ENCODE results near the gene GTPBP4. TPM values are rescaled to one million over a fixed set of nuclear protein-coding genes. Genes with fewer than 3 reads are reported as not detected.

GTPBP4 gene
- total RNA-seq, 4 donors from 2014 or later, result 14.4 to 37.2 (median 28.5) TPM

- Histone ChIP-seq H3K27ac (no peak overlapping the region), H3K27me3 (peaks cover 7% of the 10 kb centered on the region), H3K4me3 (no peak overlapping the region), H3K9me3 (no peaks in the 10 kb centered on the region), H3K36me3 (no peaks in the 10 kb centered on the region), H3K4me1 (no peaks in the 10 kb centered on the region)
- no peak for DNase-seq (ENCODE audit: low spot score in 2 of 2)
- WGBS, result 78% methylated on average over 6 of the region's 6 CpGs
- TF ChIP-seq CTCF (IDR thresholded peaks at IDR 0.05), result no peak
- TF ChIP-seq POLR2A (IDR thresholded peaks at IDR 0.05), result no peak
- TF ChIP-seq POLR2AphosphoS5 (IDR thresholded peaks at IDR 0.05), result no peak
- TF ChIP-seq EP300 (IDR thresholded peaks at IDR 0.05), result no peak
These were observed 29.4 kb upstream of the GTPBP4 start for GRCh38 chr10:958856-959255.

GRCh38 chr10:962342-962741 lies 25.9 kb upstream of the GTPBP4 start:
- DNase-seq (ENCODE audit: low spot score in 2 of 2), result no peak
- H3K27ac ChIP-seq, result no peak overlapping the region
- peaks cover 4% of the 10 kb centered on the region for H3K27me3 ChIP-seq
- no peaks in the 10 kb centered on the region for H3K4me1 ChIP-seq
- TF ChIP-seq POLR2A (IDR thresholded peaks at IDR 0.05) (no peak), EP300 (IDR thresholded peaks at IDR 0.05) (no peak), CTCF (IDR thresholded peaks at IDR 0.05) (no peak), POLR2AphosphoS5 (IDR thresholded peaks at IDR 0.05) (no peak)
- H3K9me3 ChIP-seq, result no peaks in the 10 kb centered on the region
- WGBS, result 96% methylated on average over 3 of the region's 3 CpGs
- H3K36me3 ChIP-seq, result no peaks in the 10 kb centered on the region
- H3K4me3 ChIP-seq, result no peak overlapping the region

- Histone ChIP-seq H3K27ac (no peak overlapping the region), H3K27me3 (peaks cover 4% of the 10 kb centered on the region)
These were observed 25.0 kb upstream of the GTPBP4 start for GRCh38 chr10:963186-963585.

GRCh38 chr10:963655-964054 lies 24.6 kb upstream of the GTPBP4 start:
- no peak for TF ChIP-seq POLR2A (IDR thresholded peaks at IDR 0.05)
- no peak for TF ChIP-seq EP300 (IDR thresholded peaks at IDR 0.05)
- TF ChIP-seq CTCF (IDR thresholded peaks at IDR 0.05), result no peak
- TF ChIP-seq POLR2AphosphoS5 (IDR thresholded peaks at IDR 0.05), result no peak
- Histone ChIP-seq H3K27me3 (peaks cover 4% of the 10 kb centered on the region), H3K4me3 (no peak overlapping the region), H3K27ac (no peak overlapping the region), H3K36me3 (no peaks in the 10 kb centered on the region), H3K4me1 (no peaks in the 10 kb centered on the region), H3K9me3 (no peaks in the 10 kb centered on the region)
- DNase-seq (ENCODE audit: low spot score in 2 of 2), result no peak
- WGBS, result 80% methylated on average over 4 of the region's 4 CpGs

More at GRCh38 chr10:963186-963585, 25.0 kb upstream of the GTPBP4 start:
- Histone ChIP-seq H3K4me3 (no peak overlapping the region), H3K36me3 (no peaks in the 10 kb centered on the region), H3K4me1 (no peaks in the 10 kb centered on the region), H3K9me3 (no peaks in the 10 kb centered on the region)
- DNase-seq (ENCODE audit: low spot score in 2 of 2), result no peak
- TF ChIP-seq POLR2A (IDR thresholded peaks at IDR 0.05) (no peak), CTCF (IDR thresholded peaks at IDR 0.05) (no peak), POLR2AphosphoS5 (IDR thresholded peaks at IDR 0.05) (no peak)
- 80% methylated on average over 5 of the region's 5 CpGs for WGBS

- Histone ChIP-seq H3K36me3 (no peaks in the 10 kb centered on the region), H3K4me3 (no peak overlapping the region), H3K27ac (no peak overlapping the region), H3K9me3 (no peaks in the 10 kb centered on the region), H3K27me3 (no peaks in the 10 kb centered on the region), H3K4me1 (no peaks in the 10 kb centered on the region)
- no peak for DNase-seq (ENCODE audit: low spot score in 2 of 2)
- 75% methylated on average over 15 of the region's 15 CpGs for WGBS
- no peak for TF ChIP-seq POLR2AphosphoS5 (IDR thresholded peaks at IDR 0.05)
- TF ChIP-seq CTCF (IDR thresholded peaks at IDR 0.05), result no peak
- TF ChIP-seq POLR2A (IDR thresholded peaks at IDR 0.05), result no peak
- no peak for TF ChIP-seq EP300 (IDR thresholded peaks at IDR 0.05)
These were observed 23.8 kb upstream of the GTPBP4 start for GRCh38 chr10:964321-964987.
